DMS153 (cell line): Measurements from ENCODE around the gene SLC6A17.
A peak's percentile ranks its signal among the peaks of the same experiment; 100 is the strongest.

Experiments used
- DNase-seq: peaks from one replicate; lab custom pipeline; 2025; lab: John Stamatoyannopoulos, UW

SLC6A17 gene

DNA sequence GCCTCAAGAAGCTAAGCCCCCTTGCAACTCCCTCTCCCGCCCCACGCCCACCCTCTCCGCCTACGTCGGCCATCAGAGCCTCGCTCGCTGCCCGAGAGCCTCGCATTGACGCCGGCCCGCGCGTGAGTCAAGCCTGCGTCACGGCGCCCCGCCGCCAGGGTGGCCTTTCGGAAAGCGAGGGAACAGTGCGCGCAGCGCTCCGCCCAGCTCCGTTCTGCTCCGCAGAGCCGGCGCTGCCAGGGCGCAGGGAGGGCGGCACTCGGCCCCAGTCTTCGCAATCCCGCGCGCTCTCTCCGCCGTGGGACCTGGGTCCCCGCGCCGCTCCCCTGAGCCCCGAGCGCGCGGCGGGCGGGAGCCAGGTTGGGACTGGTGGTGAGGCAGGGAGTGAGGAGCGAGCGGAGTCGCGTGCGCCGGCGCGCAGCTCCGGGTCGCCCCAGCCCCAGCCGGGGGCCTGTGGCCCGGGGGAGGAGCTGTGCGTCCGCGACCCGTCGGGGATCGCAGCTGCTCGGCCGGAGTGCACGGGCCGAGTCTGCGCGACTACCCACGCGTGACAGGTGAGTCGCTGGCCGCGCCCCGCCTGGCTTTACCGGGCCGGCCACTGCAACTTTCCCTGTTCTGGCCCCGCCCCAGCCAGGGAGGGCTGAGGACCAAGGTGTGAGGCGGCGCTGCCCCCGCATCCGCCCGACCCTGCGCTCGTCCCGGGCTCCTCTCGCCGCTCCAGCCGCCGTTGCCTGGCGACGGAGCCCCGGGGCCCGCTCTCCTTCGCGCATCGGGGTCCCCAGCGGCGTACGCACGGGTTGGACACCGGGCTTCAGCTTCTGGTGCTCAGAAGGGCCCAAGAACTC, at the start of gene SLC6A17:
Gene SLC6A17, plus strand, starts transcription at position 165 of the 845 bp plus-strand sequence. CDS start 16,436 bp downstream, outside the sequence.
- DNase-seq: no peak

DNA sequence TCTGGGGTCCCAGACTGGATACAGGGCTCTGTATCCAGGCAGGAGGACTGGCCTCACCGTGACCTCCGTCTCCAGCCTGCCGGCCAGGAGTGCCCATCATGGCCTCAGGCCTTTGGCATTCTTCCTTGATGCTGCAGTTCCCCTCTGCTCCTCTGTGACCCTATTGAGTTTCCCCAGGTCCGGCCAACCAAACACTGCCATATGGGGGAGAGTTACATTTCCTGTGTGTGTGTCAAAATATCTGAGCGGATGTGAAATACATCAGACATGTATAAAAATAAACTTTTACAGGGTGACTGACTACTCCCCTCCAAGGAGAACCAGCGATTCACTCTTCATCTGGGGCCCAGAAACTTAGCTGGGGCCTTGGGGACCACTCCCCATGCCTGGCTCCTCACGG, 48.2 kb upstream of the SLC6A17 start:
- no peak for DNase-seq

DNA sequence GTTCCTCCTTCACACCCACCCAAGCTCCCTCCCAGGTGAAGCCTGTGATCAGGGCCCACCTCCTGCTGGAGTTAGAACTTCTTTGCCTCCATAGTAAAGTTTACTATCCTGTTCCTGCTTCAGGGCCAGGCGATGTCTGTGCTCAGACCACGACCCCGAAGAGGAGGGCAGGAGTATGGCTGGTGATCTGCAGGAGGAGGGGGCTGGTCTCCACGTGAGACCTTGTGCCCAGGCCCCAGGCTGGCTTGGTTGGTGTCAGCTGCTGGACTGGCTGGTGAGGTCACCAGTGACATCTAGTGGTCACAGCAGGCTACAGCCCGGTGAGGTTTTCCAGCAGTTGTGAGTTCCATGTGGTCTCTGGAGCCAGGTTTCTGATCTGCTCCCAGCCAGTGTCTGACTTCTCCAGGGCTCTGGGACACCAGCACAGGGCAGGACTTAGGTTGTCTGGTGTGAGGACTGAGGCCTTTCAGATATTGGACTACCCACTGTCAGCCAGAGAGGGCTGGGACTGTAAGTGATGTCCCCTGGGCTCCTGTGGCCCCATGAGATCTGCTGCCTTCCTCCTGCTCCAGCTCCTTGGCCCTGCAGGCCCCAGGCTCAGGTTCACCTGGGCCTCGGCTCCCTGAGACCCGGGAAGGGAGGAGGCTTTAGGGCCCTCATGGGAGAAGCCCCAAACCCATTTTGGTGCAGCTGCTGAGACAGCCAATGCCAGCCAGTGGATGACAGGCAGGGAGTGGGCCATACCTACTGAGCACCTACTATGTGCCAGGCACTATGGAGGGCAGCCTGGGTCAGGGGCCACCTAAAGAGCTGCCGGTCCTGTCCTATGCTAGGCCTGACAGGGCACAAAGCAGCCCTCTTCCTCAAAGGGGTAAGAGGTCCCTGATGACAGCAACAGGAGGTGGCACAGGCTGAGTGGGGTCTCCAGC, 44.0 kb upstream of the SLC6A17 start:
- DNase-seq: peak; percentile 53

DNA sequence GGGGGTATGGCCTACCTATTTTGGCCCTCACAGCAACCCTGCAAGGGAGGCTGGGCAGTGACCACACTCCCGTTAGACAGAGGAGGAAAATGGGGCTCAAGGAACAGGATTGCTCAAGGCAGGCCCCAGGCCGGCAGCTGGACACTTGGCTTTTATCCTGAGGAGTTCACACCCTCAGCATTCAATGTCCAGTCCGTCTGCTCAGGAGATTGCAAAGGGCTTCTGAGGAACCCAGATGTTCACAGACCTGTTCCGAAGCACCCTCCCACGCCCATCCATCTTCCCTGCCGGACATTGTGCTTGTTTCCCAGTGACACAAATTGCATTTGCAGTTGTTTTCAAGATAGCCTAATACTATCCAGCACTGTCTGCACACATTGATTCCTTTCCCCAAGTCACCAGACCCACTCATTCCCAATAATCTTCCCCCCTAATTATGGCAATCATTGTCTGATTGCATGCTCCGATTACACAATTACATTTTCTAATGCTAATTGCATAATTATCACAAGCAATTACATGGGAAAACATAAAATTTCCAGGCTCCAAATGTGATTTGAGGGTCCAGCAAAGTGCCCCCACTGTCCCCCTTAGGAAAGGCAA, 42.3 kb upstream of the SLC6A17 start:
- DNase-seq: no peak

DNA sequence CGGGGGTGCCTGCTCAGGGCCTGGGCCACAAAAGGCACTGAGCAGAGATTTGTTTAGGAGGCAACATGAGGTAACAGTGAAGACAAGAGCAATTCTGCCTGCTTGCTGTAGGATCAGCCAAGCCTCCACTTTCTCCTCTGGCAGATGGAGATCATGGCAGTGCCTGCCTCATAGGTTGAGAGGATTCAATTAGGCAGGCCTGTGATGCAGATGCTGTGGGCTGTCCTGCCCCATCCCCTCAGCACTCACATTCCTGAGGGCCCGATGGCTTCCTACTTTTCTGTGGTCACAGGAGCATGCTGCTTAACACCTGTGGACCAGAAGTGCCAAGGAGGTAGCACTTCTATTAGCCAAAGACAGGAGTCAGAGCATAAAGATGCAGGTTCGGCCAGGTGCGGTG, 39.2 kb upstream of the SLC6A17 start:
- no peak for DNase-seq

DNA sequence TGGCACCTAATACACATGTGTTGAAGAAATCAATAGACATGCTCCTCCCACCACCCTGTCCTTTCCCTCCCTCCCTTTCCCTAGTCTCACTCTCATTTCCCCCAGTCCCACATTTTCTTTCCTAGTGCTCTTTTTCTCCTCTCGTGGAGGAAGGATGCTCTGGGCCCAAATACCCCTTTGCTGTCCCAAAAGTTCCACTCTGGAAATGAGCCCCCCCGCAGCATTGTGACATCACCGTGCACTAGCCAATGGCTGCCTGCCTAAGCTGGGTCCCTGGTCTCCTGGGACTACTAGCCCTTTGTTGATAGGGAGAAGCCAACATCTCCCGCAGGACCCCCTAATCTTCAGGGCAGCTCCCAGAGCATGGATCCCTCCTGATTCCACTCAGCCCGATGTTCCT, 38.2 kb upstream of the SLC6A17 start, which contains the start of gene UBL4B:
Gene UBL4B, plus strand, starts transcription at position 301 of the 400 bp plus-strand sequence. Its CDS starts 92 bp downstream, at position 393.
- no peak for DNase-seq

DNA sequence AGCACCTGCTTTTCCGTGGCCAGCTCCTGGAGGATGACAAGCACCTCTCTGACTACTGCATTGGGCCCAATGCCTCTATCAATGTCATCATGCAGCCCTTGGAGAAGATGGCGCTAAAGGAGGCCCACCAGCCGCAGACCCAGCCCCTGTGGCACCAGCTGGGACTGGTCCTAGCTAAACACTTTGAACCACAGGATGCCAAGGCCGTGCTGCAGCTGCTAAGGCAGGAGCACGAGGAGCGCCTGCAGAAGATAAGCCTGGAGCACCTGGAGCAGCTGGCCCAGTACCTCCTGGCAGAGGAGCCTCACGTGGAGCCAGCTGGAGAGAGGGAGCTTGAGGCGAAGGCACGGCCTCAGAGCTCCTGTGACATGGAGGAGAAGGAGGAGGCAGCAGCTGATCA, 37.6 kb upstream of the SLC6A17 start:
- DNase-seq: no peak

DNA sequence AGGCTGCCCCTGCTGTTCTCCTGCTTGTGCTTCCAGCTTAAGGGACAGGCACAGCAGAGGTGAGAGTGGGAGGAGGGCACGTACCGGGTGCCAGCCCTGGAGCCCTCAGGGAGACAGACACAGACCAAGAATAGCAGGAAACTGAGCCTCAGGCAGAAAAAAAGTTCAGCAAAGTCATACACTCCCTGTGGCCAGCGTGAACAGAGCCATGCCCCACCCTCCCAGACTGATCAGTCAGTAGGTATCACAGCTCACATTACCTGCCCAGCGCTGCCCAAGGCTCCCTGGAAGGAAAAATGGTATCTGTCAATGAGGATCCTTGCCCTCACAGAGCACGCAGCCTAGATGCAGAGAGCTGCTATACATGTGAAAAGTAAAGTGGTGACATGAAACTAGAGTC, 36.7 kb upstream of the SLC6A17 start:
- DNase-seq: no peak

DNA sequence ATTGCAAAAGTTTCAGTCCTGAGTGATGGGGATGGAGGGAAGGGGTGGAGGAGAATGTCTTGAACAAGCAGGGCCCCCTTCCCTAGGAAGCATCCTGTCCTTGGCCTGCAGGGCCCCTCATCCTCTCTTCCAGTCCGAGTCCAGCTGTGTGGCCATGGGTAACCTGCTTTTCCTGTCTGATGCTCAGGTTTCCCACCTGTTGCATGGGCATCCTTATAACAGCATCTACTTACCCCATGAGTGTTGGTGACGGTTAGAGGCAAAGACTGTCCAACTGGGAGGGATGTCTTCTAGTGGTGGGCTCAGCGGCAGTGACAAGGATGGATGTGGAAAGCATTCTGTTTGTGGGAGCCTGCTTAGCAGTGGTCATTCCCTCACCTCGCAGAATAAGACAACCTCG, 36.1 kb upstream of the SLC6A17 start:
- DNase-seq: no peak

DNA sequence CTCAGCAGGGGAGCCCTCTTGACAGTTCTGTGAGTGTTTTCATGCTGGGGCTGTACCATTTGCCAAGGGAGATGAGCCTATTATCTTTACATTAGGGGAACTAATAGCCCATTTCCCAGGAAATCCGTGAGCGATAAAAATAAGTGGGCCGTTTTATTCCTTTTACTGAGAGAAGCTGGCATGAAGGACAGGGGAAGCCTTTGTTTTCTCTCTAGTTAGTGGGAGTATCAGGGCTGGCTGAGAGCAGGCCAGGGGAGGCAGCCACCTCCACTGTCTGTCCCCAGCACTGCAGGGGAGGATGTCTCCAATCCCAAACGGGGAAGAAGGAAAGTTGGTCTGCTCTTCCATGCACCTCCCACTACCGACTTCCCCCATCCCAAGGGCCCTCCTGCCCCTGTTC, 35.5 kb upstream of the SLC6A17 start:
- no peak for DNase-seq

DNA sequence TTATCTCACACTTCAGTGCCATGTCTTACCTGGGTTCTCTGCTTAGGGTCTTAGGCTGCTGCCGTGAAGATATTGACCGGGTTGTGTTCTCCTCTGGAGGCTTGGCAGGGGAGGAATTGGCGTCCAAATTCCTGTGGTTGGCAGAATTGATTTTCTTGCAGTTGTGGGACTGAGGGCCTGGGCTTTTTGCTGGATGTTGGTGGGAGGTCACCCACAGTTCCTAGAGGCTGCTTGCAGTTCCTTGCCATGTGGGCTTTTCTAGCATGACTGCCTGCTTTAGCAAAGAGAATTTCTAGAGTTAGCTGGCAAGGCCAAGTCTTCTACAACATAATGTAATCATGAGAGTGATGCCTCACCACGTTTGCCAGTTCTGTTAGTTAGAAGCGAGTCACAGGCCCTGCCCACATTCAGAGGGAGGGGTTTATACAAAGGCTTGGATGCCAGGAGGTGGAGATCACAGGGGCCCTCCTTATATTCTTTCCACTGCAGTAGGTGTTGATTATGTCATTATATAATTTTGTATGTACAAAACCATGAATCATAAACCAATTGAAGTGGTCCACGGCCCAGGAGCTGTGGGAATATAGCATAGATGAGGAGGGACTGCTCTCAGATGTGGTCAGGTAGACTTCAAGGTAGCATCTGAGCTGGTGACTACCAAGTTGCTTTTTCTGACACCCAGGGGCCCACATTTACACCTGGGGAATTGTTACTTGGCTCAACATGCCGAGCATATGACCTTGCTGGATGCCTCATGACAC, 31.5 kb upstream of the SLC6A17 start:
- no peak for DNase-seq

DNA sequence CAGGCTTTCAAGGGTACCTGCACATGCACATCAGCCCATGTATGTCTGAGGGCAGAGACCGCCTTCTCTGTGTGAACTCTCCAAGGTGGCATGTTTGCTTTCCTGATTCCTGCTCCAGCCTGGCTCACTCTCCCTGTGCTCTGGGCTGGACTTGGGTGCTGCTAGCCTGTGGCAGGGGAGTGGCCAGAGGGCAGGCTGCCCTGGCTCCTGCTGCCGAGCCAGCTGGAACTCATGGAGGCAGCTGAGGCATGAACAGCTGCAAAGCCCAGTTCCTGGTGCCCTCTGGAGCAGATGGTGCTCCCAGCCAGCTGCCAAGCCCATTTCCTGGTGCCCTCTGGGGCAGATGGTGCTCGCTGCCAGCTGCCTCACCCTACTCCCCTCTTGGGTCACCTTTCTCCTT, 30.5 kb upstream of the SLC6A17 start:
- peak; percentile 51 for DNase-seq

DNA sequence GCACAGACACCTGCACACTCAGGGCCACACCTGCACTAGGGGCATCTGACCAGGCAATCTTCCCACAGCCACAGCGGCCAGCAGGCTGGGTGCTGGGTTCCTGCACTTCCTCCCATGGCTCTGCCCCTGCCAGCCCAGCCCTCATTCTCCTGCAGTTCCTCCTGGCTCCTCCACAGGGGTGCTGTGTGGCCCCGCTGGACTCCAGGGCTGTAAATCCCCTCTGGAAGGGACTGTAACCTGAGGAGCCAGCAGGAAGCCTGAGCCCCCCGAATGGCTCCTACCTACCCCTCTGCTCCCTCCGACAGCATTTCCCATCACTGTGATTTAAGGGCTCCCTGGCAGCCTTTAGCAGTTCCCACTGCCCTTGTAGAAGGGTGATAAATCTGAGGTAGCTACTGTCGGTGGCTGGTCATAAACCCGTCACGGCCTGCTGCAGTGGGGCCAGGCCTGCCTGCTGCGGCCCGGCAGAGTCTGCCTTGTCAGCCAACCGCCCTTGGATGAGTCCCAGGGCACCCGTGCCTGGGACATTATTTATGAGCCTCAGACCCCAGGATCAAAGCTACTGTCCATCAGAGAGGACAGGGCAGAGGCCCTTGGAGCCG, 29.2 kb upstream of the SLC6A17 start:
- DNase-seq: peak; percentile 31

DNA sequence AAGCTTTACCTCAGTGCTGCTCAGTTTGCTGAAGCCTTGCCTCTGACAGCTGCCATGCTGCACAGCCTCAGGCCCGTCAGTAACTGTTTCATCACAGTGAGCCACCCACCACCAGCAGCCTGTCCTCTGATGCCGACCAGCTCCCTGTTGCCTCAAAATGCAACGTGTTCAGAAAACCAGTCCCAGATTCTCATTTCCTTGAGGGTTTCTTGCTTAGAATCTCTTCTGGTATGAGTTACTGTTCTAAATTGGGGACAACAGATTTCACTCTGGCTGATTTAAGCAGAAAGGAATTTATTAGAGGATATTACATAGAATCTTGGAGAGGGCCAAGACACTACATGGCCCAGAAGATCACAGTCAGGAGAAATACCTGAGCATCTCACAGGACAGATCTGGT, 27.1 kb upstream of the SLC6A17 start:
- no peak for DNase-seq

DNA sequence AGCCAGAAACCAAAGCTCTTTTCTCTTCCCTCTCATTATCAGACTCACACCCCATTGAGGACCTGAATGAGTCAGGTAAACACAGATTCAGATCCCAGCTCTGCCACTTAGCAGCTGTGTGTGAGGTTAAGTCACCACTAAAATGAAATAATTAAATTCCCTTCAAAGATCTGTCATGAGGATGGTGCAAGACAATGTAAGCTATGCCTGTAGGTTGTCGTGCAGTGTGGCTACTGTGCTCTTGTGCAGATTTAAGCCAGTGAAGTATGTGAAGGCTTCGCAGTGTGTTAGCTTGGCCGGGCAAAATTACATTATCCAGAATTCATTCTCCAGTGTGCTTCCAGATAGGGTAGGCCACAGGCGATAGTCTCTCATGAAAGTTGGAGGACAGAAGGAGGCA, 24.5 kb upstream of the SLC6A17 start:
- DNase-seq: no peak

DNA sequence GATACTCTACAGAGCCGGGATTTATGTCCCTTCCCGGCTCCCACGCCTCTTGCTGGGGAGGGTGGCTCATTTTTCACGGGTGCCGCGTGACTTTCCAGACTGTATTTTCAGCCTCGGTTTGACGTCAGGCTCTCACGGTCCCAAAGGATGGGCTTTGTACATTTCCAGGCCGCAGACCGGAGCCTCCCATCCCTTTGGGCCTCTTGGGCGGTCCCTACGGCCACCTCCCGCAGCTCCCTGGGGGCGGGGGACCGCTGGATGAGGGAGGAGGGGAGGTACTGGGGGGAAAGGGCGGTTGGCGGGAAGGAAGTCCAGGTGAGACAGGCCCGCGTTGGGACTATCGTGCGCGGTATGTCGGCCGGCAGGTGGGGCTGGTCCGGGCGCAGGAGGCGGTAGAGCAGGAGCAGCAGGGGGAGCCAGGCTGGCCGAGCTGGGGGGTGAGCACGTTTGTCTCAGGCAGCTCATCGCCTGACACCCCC, 20.1 kb upstream of the SLC6A17 start:
- no peak for DNase-seq

DNA sequence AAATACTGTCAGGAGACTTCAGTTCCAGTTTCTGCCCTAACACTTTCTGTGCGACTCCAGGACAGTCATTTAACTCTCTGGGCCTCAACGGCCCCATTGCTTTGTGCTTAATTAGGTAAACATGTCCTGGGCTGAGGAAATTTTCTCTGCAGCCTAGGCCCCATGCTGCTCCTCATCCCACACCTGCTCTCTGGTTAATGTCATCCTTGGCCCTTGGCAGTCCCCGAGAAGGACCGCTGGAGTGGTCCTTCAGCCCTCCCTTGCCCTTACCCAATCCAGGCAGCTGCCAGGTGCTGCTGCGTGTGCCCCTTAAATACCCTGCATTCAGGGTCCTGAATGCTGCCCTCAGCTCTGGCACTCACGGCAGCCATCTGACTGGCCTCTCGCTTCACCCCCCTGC, 19.3 kb upstream of the SLC6A17 start:
- no peak for DNase-seq

DNA sequence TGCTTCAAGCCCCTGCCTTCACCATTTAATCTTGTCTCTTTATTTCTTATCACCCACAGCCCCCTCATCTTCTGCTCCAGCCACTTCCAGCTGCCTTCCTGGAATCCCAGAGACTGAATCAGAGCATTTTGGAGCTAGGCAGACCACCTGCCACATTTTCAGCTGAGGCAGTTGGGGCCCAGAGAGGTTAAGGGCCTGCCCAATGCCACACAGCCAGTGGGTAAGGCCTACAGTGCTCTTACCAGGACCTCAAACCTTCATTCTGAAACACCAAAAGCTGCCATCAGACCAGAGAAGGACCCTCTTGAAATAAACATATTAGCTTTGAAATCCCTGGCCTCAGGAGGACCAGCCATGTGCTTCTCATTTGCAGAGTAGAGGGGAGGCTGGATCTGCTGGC, 17.6 kb upstream of the SLC6A17 start:
- DNase-seq: no peak

DNA sequence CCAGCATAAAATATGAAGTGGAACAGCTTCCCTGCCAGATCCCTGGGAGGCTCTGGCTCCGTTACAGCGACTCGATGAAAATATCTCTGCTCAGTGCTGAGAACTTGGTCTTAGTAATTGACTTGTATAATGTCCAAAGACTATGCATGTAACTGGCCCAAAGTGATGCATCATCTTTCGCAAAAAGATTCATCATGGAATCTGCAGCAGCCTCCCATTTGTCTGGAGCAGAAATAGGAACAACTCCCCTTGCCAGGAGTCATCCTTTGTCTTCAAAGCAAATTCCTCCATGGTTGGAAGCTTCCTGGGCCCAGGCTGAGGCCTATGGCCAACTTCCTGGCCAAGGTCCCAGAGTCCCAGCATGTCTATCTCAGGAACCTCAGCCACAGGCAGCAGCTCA, 16.9 kb upstream of the SLC6A17 start:
- DNase-seq: no peak

DNA sequence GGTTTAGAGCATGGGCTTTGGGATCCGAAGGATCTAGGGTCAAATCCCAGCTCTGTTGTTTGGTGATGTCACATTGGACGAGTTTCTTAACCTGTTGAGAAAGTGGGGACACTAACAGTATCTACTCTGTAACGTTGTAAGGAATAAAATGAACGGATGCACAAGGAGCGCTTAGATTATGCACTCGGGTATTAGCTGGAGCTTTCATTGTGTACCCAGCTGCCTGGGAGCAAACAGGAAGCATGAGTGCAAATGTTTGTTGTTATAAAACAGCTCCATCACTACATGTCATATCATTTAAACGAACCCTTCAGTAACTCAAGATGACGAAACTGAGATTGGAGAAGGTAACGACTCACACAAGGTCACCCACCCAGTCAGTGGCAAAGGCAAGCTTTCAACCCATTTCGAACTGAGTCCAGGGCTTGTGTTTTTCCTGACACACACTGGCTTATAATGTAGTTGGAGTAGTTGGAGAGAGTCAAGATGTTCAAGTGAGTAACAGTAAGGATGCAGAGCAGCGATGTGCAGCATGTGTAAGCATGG, 16.2 kb upstream of the SLC6A17 start:
- DNase-seq: peak; percentile 94

DNA sequence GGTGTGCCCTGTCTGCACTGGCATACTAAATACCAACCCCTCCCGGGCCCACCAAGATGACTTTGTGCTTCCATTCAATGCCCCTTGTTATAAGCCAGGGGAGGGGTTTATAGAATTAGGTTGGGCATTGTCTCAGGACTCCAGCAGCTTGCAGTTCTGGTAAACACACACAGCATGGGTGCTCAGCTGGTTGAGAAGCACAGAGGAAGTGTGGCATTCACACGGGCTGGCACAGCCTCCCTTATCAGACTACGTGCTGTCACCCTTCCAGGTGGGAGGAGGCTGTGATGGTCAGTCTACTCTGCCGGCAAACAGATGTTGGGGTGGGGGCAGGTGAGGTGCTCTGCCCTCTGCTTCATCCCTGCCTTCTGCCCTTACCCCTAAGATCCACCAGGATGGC, 15.0 kb upstream of the SLC6A17 start:
- DNase-seq: peak; percentile 80
